Cardiac septum (tissue), 1 donor: ENCODE results near the gene OLFM2. TPM values are rescaled to one million over a fixed set of nuclear protein-coding genes. Genes with fewer than 3 reads are reported as not detected.

Experiments used
- DNase-seq: peaks from one replicate; pipeline ENCODE4 v3.0.0-alpha.2; 2020; ENCODE audit warnings: low spot score
- intact Hi-C: fragments of 100-400 bp; cut with DNase I; formaldehyde crosslinking; loops from one replicate; pipeline ENCODE4 v1.14.0; 2022
- total RNA-seq: library from RNA; stranded (reverse); fragmentation: NEBNext Ultra II Directional; extraction: Animal tissue kit (Norgen Biotek cat#: 25700); gene quantifications from one replicate; pipeline ENCODE4 v1.2.1, GENCODE V29; 2021
- donor health status: DM: no; HTN: no; CAD: no.

OLFM2 gene
- total RNA-seq, 1 donor from 2014 or later = 4.1 TPM

DNA sequence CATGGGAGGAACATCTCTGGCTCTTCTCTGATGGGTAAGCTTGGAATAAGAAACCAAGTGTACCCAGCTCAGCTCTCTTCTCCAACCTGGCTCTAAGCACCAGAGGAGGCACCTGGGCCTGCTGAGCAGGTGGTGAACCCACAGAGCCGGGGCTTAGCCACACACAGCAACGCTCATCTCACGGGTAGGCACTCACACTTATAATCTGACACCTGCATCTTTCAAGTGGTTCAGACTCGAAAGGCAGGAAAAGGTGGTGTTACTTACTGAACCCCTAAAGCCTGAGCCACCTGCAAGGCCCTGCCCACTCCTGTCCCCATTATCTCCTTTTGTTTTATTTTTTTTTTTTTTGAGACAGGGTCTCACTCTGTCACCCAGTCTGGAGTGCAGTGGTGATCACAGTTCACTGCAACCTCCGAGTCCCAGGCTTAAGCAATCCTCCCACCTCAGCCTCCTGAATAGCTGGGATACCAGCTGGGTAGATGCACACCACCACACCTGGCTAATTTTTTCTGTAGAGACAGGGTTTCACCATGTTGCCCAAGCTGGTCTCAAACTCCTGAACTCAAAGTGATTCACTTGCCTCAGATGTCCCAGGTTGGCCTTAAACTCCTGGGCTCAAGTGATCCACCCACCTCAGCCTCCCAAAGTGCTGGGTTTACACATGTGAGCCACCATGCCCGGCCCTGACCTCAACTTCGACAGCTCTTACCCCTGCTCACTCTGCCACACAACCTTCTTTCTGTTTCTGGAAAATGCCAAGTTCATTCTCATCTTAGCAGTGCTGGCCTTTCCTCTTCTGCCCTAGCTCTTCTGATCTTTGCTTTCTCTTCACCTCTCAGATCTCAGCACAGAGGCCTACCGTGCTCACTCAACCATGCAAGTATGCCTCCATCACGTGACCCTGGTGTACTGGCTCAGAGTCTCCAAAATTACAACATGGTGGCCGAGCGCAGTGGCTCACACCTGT, 127.2 kb downstream of the OLFM2 start:
- intact Hi-C loops = no loop called here
- DNase-seq = no peak

GRCh38 chr19:9806803-9807202, 129.5 kb downstream of the OLFM2 start:
- intact Hi-C loops = no loop called here
- DNase-seq = no peak

Other genes with a start within 250 kb of the OLFM2 start
- gene ZNF846, start 167.8 kb downstream of the OLFM2 start, total RNA-seq = 10.5 TPM
- gene FBXL12, start 117.4 kb downstream of the OLFM2 start, total RNA-seq = 17.0 TPM
- 422 TPM for gene UBL5, start 108.6 kb downstream of the OLFM2 start, total RNA-seq
- gene PIN1, start 101.2 kb downstream of the OLFM2 start, total RNA-seq = 93.5 TPM
- gene COL5A3, start 74.0 kb upstream of the OLFM2 start, total RNA-seq = 8.9 TPM
- not detected for gene RDH8, start 77.0 kb upstream of the OLFM2 start, total RNA-seq
- gene SHFL, start 149.8 kb upstream of the OLFM2 start, total RNA-seq = 9.4 TPM
- 0.19 TPM for gene ANGPTL6, start 166.2 kb upstream of the OLFM2 start, total RNA-seq
- 29.5 TPM for gene PPAN, start 169.8 kb upstream of the OLFM2 start, total RNA-seq
- 10.0 TPM for gene P2RY11, start 175.2 kb upstream of the OLFM2 start, total RNA-seq
- gene EIF3G, start 183.4 kb upstream of the OLFM2 start, total RNA-seq = 126 TPM